GM21447 (cell line): ENCODE data around the gene FAM174B.

Experiments used
- ATAC-seq: cut with Tn5 transposase; IDR thresholded peaks from one replicate; pipeline ENCODE4 v1.9.1; 2021; ENCODE audit not compliant: unreplicated experiment

FAM174B gene

DNA sequence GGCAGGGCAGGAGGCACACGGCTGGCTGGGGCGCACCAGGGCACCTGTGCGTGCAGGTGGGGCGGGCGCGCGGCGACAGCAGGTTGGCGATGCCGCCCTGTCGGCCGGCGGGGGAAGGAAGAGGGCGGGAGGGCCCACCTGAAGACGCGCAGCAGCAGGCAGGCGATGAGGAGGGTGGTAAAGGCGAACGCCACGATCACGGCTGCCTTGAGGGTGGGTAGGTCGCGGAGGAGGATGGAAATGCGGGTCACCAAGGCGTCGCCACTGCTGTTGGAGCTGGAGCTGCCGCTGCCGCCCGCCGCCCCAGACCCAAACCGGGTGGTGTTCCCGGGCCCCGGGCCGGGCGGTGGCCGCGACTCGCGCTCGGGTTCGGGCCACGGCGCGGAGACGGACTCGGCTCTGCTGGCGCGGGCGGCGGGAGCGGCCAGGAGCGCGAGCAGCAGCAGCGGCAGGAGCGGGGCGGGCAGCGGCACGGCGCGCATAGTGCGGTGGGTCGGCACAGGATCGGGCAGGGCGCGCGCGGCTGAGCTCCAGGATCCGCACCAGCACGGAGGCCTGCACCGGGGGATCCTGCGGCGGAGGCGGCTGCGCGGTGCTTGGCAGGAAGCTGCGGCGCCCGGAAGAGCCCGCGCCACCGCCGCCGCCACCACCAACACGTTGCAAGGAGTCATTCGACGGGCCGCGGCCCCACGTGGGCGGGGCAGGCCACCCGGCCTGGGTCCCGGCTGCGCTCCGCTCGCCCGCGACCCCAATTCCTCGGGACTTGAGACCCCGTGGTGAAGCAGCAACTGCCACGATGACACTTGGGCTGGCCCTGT lies at the start of gene FAM174B:
FAM174B (minus strand) TSS at position 598 of the 818 bp plus-strand sequence.
- ATAC-seq: peak; percentile 53

DNA sequence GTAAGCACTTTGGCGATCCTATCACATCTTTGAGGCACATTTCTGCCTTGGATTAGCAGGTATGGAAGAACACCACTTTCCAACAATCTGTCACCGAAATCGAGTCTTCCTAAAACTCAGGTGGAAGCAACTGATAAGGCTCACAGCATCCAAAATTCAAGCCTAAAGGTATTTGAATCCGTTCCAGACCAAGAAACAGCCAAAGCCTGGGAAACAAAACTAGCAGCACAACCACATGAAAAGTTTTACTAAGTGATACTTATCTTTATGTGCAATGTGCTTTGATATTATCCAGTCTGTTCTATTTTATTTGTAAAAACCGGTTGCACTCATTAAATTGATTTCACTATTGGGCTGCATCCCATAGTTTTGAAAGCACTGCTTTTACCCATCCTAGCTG lies 40.5 kb upstream of the FAM174B start:
- ATAC-seq: no peak

DNA sequence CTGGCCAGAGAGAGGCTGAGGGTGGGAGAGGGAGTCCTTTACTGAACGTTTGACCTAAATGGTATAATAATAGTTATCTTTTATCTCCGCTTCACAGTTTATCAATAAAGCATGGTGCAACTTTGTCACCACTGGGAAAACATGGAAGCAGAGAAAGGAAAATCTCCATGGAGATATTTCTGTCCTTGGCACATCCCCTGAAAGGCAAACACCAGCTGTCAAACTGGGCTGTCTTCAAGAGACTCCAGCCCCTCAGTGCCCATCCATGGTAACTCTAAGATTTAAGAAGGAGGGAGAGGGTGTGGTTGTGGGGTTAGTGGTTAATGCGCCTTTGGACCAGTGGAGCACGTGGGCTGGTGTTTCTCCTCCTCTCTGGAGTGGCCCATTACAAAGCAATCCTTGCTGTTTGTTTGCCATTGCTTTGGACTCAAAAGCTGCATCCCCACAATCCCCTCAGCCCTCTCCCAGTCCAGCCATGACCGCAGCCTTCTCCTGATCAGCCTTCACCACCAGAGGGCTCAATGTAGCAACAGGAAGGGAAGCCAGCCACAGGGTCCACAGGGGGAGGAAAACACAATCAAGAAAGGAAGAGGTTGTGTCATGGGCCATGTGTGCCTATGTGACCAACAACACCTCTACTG lies 38.2 kb upstream of the FAM174B start:
- ATAC-seq: no peak

DNA sequence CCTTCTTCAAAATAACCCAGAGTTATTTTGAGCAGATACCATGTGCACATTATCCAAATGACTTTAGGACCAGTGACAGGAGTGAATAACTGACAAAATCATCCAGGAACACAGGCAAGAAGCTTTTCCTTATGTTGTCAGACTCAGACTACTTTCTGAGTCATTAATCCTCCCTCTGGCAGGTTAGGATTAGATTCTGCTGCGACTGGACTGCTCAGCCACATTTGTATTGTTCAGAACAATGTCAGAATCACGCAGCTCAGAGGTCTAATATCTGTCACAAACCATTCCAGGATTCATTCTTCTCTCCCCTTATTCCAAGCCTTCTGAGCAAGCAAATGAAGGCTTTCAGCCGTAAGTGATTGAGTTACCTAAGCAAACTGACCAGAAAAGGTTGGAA lies 34.8 kb upstream of the FAM174B start:
- no peak for ATAC-seq

DNA sequence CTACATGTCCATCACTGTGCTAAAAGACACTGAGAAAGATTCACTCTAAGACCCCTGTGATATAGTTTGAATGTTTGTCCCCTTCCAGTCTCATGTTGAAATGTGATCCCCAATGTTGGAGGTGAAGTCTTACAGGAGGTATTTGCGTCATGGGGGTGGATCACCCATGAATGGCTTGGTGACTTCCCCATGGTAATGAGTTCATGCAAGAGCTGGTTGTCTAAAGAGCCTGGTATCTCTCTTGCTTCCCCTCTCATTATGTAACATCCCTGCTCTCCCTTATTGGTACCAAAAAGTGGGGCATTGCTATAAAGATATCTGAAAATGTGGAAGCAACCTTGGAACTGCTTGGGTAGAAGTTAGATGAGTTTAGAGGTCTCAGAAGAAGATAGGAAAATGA lies 32.2 kb upstream of the FAM174B start:
- ATAC-seq: no peak

DNA sequence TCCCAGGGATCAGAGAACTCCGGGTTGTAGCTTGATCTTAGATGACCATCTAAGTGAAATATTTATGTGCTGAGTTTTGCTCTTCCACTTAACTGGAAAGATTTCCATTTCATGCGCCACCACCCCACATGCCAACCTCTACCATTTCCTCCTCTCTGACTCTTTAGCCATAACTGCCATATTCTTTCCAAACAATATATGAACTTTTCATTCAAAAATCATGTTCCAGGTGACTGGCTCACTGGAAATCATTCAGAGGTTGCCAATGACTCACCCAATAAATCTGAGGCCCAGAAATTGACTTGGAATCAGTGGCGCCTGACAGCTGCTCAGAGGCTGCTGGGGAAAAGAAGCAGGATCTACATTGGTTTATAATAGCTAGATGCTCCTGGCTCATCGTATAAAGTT lies 31.6 kb upstream of the FAM174B start:
- ATAC-seq: no peak

DNA sequence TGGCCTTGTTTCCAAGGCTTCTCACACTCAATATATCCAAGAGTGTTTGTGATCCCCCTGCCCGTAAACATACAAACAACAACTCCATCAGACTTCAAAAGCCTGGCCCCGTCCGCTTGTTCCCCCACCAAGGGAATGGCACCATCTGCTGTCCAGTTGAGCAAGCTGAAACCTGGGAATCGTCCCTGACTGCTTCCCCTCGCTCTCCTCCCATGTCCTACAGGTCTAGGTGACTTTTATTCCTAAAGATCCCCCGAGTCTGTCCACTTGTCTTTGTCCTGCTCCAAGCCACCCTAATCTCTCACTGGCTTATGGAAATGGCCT lies 27.9 kb upstream of the FAM174B start:
- no peak for ATAC-seq

DNA sequence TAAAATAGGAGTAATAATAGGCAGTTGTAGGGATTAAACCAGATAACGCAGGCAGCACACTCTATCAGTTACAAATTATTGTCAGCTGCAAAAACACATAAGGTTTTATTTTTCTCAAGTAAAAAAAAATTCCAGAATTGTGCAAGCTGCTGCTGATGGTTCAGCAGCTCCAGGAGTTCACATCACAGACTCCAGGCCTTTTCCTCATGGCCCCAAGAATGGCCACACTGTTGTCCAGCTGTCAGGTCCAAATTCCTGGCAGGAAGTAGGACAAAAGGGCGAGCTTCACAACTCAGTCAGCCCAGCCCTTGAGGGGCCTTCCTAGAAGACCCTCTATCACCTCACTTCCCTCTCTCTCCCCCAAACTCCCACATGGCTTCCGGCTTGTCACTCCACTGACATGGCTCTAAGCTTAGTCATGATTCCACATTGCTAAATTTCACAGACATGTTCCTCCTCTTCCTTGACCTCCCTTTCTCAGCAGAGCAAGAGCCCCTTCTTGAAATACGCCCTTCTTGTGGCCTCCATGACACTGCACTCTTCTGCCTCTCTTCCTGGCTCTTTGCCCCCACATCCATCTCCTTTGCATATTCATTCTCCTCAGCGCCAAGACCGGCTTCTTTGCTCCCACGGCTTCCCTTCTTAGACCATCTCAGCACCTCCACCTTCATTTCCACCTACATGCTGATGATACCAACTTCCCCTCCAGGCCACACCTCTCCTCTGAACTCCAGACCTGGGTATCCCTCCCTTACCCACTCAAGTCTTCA lies 27.4 kb upstream of the FAM174B start:
- ATAC-seq: no peak

DNA sequence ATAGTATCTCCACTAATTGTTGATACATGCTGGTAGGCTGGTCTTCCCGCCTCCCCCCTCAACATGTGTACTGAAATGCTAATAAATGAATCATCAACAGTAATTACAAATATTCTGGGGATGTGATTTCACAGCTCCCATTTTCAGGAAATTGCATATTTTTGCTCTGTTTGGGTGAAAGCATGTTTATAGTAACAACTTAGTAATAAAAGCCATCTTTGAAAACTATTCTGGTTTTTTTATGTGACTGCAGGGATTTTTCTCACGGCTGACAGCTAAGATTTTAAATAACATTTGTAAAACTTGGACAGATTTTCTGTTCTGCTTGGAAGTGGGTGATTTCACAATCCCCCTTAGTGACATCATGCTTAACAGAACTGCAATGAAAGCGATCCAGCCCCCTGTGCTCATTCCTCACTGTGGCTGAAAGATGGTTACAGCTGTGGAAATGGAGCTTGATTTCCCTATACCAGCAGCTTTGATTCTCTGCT lies 25.6 kb upstream of the FAM174B start:
- ATAC-seq: no peak

DNA sequence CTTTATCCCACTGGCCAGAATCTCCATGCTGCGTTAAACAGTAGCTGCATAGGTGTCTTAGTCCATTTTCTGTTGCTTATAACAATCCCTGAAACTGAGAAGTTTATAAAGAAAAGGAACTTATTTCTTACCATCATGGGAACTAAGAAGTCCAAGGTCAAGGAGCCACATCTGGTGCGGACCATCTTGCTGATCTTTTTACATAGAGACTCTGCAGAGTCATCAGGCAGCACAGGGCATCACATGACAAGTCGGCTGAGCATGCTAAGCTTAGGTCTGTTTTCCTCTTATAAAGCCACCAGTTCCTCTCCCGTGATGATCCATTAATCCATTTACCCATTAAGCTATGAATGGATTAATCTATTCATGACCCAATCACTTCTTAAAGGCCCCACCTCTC lies 22.4 kb upstream of the FAM174B start:
- no peak for ATAC-seq

DNA sequence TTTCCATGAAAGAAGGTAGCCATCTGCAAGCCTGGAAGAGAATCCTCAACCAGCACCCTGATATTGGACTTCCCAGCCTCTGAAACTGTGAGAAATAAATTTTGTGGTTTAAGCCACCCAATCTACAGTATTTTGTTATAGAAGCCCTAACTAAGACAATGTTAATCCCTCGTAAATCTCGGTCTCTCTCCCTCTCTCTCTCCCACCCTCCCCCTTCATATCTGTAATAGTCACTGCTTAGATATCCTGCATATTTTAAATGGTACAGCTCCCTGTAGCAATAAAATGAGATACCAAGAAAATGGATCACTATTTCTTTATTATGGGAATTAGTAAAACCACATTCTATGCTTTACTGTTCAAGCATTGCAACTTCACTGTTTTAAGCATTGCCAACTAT lies 21.0 kb upstream of the FAM174B start:
- ATAC-seq: no peak

DNA sequence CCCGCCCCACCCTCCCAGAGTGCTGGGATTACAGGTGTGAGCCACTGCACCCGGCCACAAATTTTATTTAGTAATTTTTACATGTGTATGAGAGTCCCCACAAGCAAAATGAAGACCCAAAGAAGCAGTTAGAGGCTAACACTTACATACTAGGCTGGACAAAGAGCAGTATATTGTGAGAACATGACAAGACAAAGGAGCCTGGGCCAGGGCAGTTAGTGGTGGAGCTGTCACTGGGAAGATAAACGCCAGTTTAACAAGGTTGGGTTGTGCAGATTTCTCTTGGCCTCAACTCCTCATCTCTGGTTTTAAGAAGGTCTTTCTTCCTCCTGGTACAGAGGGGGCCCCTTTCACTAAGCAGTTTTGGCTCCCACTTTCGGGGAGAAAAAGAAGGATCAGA lies 19.9 kb upstream of the FAM174B start:
- no peak for ATAC-seq

DNA sequence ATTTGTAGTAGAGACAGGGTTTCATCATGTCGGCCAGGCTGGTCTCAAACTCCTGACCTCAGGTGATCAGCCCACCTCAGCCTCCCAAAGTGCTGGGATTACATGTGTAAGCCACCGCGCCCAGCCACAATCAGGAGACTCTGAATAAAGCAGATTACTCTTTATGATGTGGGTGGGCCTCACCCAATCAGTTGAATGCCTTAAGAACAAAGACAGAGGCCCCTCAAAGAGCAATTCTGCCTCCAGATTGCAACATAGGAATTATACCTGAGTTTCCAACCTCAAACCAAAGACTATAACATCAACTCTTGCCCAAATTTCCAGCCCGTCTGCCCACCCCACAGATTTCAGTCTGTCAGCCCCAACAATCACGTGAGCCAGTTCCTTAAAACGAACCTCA lies 18.8 kb upstream of the FAM174B start:
- ATAC-seq: no peak

DNA sequence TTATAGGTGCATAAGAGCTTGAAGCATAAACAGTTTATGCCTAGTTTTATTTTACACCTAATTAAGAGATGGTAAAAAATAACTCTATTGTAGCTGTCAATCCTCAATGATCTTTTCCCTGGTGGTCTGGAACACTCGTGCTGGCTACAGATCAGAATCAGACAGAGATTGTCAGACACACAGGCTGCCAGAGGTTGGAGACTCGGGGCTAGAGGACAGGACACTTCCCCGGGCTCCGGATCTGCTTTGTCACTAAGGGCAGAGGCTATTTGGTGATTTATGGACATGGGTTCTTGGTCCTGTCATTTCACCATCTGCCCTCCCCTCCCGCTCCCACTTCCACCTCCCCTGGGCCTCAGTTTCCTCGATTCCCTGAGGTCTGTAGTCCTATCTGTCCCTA lies 16.5 kb upstream of the FAM174B start:
- ATAC-seq: no peak

DNA sequence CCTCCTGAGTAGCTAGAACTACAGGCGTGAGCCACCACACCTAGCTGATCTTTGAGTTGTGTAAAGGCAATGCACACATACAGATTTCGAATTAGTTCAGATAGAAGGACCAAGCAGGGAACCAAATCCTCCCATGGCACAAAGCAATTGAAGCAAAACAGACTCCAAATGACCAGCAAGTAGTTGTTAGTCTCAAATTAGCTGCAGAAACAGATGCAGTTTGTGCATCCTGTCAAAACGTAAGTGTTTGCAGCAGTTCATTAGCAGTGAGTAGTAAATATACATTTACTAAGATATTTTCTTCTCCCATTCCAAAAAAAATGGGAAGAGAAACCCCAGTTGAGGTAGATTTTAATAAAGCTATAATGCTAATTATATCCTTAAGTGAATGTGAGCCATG lies 15.8 kb upstream of the FAM174B start:
- no peak for ATAC-seq

DNA sequence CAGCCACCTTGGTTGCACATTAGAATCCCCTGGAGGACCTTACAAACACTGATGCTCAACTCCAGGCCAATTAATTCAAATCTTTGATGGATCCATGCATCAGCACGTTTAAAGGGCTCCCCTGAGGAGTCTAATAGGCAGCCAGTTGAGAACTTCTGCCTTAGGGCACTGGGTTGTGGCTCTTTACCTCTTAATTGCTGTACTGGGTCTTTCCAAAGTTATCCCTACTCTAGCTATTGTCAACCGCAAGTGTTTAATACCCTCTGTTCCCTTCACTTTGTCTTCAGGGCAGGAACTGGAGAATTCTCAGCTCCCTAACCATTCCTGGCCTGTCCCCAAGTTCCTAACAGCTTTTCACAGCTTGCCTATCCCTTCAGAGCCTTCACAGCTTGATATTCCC lies 15.0 kb upstream of the FAM174B start:
- ATAC-seq: no peak

DNA sequence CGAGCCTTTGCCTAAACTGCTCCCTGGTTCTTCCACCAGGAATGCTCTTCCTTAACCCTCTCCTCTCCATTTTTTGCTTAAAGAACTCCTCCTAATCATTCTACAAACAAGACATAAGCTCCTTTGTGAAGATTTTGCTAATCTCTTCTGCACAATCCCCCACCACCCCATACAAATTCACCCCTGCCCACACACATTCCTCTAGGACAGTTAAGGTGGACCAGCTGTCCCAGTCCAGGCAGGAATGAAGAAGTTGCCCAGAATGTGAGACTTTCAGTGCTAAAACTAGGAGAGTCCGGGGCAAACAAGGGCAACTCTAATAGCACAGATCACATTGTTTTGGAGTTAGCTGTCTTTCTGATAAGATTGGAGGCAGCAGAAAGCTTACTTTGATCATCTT lies 13.9 kb upstream of the FAM174B start:
- no peak for ATAC-seq

DNA sequence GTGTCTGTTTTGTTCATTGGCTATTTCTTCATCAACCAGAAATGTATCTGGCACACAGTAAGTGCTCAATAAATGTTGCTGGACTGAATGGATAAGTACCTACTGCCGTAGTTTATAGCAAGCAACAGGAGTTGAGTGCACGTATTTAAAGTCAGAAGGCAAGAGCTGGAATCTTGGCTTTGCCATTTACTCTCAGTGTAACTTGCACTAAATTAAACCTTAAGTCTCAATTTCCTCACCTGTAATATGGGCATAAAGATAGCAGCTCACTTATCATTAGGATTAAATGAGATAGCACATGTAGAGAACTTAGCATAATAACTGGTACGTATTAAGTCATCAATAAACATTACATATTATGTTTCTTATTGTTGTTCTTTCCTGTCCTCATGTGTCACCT lies 13.0 kb upstream of the FAM174B start:
- ATAC-seq: no peak

DNA sequence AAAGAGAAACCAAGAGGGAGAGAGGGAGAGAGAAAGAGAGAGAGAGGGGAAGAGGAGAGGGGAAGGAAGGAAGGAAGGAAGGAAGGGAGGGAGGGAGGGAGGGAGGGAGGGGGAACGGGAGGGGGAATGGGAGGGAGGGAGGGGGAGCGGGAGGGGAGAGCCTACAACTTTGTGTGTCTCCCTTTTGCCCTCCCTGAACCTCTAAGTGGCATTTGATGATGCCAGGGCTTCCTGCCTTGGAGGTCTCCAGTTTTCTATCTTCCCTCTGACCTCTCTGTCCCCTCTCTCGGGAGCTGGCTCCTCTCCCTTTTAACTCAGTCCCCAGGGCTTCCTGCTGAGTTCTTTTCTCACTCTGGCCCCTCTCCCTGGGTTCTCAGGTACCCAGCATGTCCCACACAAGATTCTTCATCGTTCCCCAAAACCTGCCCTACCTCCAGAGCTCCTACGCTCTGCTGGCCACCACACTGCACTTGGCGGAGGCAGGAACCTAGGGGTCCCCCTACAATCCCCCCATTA lies 12.5 kb upstream of the FAM174B start:
- ATAC-seq: no peak

DNA sequence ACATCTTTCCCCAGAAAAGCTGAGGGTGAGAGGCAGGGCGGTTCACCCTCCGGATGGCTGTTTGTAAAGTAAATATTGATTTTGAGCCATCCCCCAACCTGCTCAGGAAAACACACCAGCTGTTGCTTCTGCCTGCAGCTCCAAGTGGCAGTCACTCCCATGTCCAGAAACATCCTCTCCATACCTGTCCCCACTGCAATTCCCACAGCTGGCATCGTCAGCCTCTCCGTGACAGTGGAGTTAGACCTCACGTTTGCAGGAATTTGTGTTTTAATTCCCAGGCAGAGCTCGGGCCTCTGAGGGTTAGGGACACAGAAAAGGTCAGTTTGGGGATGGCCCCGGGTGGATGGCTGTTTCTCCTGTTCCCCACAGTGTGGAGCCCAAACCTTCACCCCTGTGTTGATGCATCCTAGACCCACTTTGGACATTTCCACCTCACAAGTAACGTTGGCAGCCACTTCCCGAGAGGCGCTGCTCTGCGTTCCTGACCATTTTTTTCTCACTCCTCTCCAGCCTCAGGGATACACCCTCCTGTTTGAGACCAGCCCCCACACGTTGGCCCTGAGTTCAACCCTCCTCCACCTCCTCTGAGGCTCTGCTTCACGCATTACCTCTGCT lies 11.8 kb upstream of the FAM174B start:
- no peak for ATAC-seq

DNA sequence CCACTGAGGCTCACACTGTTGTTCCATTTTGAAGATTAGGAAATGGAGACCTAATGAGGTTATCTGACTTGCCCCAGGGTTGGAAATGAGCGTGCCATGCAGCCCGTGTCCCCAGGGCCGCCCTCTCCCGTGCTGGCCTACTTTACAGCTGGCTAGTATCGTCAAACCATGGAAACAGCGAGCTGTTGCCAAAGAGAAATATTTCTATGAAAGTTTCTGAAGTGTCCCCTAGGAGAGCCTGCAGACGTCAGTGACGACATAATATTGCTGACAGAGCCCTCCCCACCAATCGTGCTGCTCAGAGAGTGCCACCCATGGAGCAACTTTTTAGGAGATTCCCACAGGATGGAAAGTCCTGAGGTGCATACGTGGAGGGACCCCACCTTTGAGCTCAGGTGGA lies 11.2 kb upstream of the FAM174B start:
- no peak for ATAC-seq
